Effector memory CD4-positive, alpha-beta T cell (primary cell): ENCODE results near the gene QPRT.
"Not testable (repeated sequence)": the region's sequence is repeated elsewhere in the genome, so short reads cannot be mapped to it uniquely, and the experiment has no call there.

Source experiments
- DNase-seq, 3 donors: peaks; one replicate each; pipeline ENCODE4 v3.0.0-alpha.2; 2020
- H3K27ac ChIP-seq: 2 replicates; pipeline ENCODE4 v1.7.0; 2013; ENCODE audit warnings: mild to moderate bottlenecking, low read length, moderate library complexity; ENCODE audit not compliant: insufficient read depth, poor library complexity, severe bottlenecking
- H3K27me3 ChIP-seq: replicated peaks from 2 replicates; pipeline ENCODE4 v1.7.0; 2013; ENCODE audit warnings: mild to moderate bottlenecking, low read length; ENCODE audit not compliant: insufficient read depth, control insufficient read depth, poor library complexity, severe bottlenecking
- H3K36me3 ChIP-seq: 2 replicates; pipeline ENCODE4 v1.7.0; 2013; ENCODE audit warnings: mild to moderate bottlenecking, low read length, moderate library complexity; ENCODE audit not compliant: control insufficient read depth, insufficient read depth
- H3K4me1 ChIP-seq: 2 replicates; pipeline ENCODE4 v1.7.0; 2013; ENCODE audit warnings: low read length, mild to moderate bottlenecking; ENCODE audit not compliant: control insufficient read depth, insufficient read depth, poor library complexity, severe bottlenecking
- H3K4me3 ChIP-seq: 2 replicates; pipeline ENCODE4 v1.7.0; 2013; ENCODE audit warnings: low read length, low read depth, mild to moderate bottlenecking; ENCODE audit not compliant: insufficient read depth, poor library complexity, severe bottlenecking
- H3K9me3 ChIP-seq: 2 replicates; pipeline ENCODE4 v1.7.0; 2013; ENCODE audit warnings: mild to moderate bottlenecking, low read length, moderate library complexity; ENCODE audit not compliant: control insufficient read depth

The QPRT gene

GRCh38 chr16:29662000-29662728 is 16.8 kb upstream of the QPRT start:
- H3K27ac ChIP-seq = peak overlapping the region; percentile 88
- H3K9me3 ChIP-seq = no peaks in the 10 kb centered on the region
- H3K4me1 ChIP-seq = peaks cover 38% of the 10 kb centered on the region
- DNase-seq = no peak
- H3K27me3 ChIP-seq = no peaks in the 10 kb centered on the region
- H3K36me3 ChIP-seq = no peaks in the 10 kb centered on the region
- peak overlapping the region; percentile 90 for H3K4me3 ChIP-seq

- Histone ChIP-seq H3K27ac (peak overlapping the region; percentile 88), H3K4me1 (peaks cover 40% of the 10 kb centered on the region), H3K9me3 (no peaks in the 10 kb centered on the region), H3K27me3 (no peaks in the 10 kb centered on the region), H3K4me3 (peak overlapping the region; percentile 90), H3K36me3 (no peaks in the 10 kb centered on the region)
- DNase-seq = peak; percentile 38 to 49 (median 46)
Observed at GRCh38 chr16:29662729-29663015, 16.3 kb upstream of the QPRT start.

GRCh38 chr16:29663016-29663806 is 15.8 kb upstream of the QPRT start, which contains the start of gene SPN:
Gene SPN (plus strand): TSS chr16:29663247. CDS start chr16:29663729, 482 bp downstream.
- peak in 2 of 3 donors; percentile 3 to 24 for DNase-seq
- Histone ChIP-seq H3K9me3 (no peaks in the 10 kb centered on the region), H3K27ac (peak within 1 kb of the TSS; percentile 88), H3K27me3 (no peaks in the 10 kb centered on the region), H3K36me3 (no peaks in the 10 kb centered on the region), H3K4me1 (peaks cover 40% of the 10 kb centered on the region), H3K4me3 (peak within 1 kb of the TSS; percentile 90)

- DNase-seq = no peak
- Histone ChIP-seq H3K4me1 (peaks cover 40% of the 10 kb centered on the region), H3K27me3 (no peaks in the 10 kb centered on the region), H3K4me3 (peak overlapping the region; percentile 90), H3K9me3 (no peaks in the 10 kb centered on the region), H3K36me3 (no peaks in the 10 kb centered on the region), H3K27ac (peak overlapping the region; percentile 88)
Observed at GRCh38 chr16:29663807-29664090, 15.2 kb upstream of the QPRT start.

- H3K27ac ChIP-seq = peak overlapping the region; percentile 88
- peak overlapping the region; percentile 90 for H3K4me3 ChIP-seq
Observed at GRCh38 chr16:29664091-29664921, 14.7 kb upstream of the QPRT start.

GRCh38 chr16:29665294-29666077 is 13.5 kb upstream of the QPRT start:
- Histone ChIP-seq H3K27ac (peak overlapping the region; percentile 88), H3K36me3 (no peaks in the 10 kb centered on the region), H3K27me3 (no peaks in the 10 kb centered on the region), H3K9me3 (no peaks in the 10 kb centered on the region), H3K4me3 (peak overlapping the region; percentile 90), H3K4me1 (peaks cover 35% of the 10 kb centered on the region)
- DNase-seq = peak in 1 of 3 donors; percentile 27

More at GRCh38 chr16:29664091-29664921, 14.7 kb upstream of the QPRT start:
- no peaks in the 10 kb centered on the region for H3K36me3 ChIP-seq
- peaks cover 38% of the 10 kb centered on the region for H3K4me1 ChIP-seq
- DNase-seq = peak in 2 of 3 donors; percentile 24 to 28
- no peaks in the 10 kb centered on the region for H3K9me3 ChIP-seq
- H3K27me3 ChIP-seq = no peaks in the 10 kb centered on the region

GRCh38 chr16:29667322-29667610 is 11.7 kb upstream of the QPRT start:
- H3K9me3 ChIP-seq, DNase-seq, H3K36me3 ChIP-seq, H3K27me3 ChIP-seq: not testable (repeated sequence)
- peaks cover 21% of the 10 kb centered on the region for H3K4me1 ChIP-seq
- H3K4me3 ChIP-seq = peak overlapping the region; percentile 90
- peak overlapping the region; percentile 88 for H3K27ac ChIP-seq

- Histone ChIP-seq H3K4me1 (peaks cover 19% of the 10 kb centered on the region), H3K27ac (peak overlapping the region; percentile 88), H3K36me3 (no peaks in the 10 kb centered on the region), H3K27me3 (no peaks in the 10 kb centered on the region), H3K4me3 (no peak overlapping the region), H3K9me3 (no peaks in the 10 kb centered on the region)
- DNase-seq = no peak
Observed at GRCh38 chr16:29667755-29668154, 11.2 kb upstream of the QPRT start.

GRCh38 chr16:29668267-29668666 is 10.7 kb upstream of the QPRT start:
- no peaks in the 10 kb centered on the region for H3K9me3 ChIP-seq
- H3K27me3 ChIP-seq = no peaks in the 10 kb centered on the region
- H3K4me1 ChIP-seq = peaks cover 19% of the 10 kb centered on the region
- H3K27ac ChIP-seq = no peak overlapping the region
- H3K36me3 ChIP-seq = no peaks in the 10 kb centered on the region
- no peak for DNase-seq
- H3K4me3 ChIP-seq = no peak overlapping the region
